Astrocyte of the cerebellum (primary cell): Measurements from ENCODE around the gene THAP8.
A peak's percentile ranks its signal among the peaks of the same experiment; 100 is the strongest.

Source experiments
- DNase-seq: peaks from one replicate; pipeline ENCODE4 v3.0.0-alpha.2; 2011; ENCODE audit warnings: low read depth
- H3K4me3 ChIP-seq: 2 replicates; pipeline ENCODE4 v1.5.1; 2011; ENCODE audit warnings: mild to moderate bottlenecking, low read depth, low read length, moderate library complexity
- in situ Hi-C: cut with HindIII; loops from 2 replicates; pipeline ENCODE4 v1.10.0; 2017; ENCODE audit warnings: low sequenced_read_pairs
- TF ChIP-seq, protein P1 (sequence below): IDR thresholded peaks from 2 replicates; pipeline ENCODE4 v1.5.1; 2012; ENCODE audit warnings: low read length, low read depth, moderate library complexity, mild to moderate bottlenecking; ENCODE audit errors: missing control alignments

The THAP8 gene

DNA sequence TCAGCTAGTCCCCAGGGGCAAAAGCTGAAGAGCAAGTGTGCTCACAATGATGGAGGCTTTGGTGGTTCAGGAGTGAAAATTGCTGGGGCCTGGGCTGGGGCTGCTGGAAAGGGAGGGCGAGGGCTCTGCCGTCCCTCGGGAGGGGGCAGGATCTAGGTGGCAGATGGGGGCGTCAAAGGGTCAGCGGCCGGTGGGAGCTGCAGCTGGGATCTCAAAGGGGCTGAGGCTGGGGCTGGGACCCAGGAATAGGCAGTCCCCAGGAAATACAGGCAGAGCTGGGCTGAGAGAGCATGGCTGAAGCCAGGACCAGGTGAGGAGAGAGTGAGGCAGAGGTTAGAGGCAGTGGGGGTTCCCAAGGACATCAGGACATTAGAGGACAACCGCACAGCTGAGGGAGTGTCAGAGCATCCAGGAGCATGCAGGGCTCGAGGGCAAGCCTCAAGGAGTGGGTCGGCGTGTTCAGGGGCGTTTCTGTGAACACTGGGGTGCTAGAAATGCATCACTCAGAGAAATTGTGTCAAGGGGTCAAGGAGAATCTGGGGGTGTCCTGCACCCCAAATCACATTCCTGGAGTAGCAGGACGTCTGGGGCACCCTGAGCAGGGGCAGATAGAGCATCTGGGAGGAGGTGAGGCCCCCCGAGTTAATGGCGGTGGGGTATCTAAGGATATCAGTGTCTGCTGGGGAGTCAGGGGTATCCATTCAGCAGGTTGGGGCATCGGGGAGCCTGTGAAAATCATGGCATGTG, 44.3 kb downstream of the THAP8 start:
- TF ChIP-seq, protein P1, sequence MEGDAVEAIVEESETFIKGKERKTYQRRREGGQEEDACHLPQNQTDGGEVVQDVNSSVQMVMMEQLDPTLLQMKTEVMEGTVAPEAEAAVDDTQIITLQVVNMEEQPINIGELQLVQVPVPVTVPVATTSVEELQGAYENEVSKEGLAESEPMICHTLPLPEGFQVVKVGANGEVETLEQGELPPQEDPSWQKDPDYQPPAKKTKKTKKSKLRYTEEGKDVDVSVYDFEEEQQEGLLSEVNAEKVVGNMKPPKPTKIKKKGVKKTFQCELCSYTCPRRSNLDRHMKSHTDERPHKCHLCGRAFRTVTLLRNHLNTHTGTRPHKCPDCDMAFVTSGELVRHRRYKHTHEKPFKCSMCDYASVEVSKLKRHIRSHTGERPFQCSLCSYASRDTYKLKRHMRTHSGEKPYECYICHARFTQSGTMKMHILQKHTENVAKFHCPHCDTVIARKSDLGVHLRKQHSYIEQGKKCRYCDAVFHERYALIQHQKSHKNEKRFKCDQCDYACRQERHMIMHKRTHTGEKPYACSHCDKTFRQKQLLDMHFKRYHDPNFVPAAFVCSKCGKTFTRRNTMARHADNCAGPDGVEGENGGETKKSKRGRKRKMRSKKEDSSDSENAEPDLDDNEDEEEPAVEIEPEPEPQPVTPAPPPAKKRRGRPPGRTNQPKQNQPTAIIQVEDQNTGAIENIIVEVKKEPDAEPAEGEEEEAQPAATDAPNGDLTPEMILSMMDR, result no peak
- H3K4me3 ChIP-seq, result peak overlapping the region; percentile 33
- no peak for DNase-seq
- in situ Hi-C loops, result loop anchor here (5.0 kb wide), 1 partner anchor 173 kb away; no protein-coding TSS in a partner anchor

DNA sequence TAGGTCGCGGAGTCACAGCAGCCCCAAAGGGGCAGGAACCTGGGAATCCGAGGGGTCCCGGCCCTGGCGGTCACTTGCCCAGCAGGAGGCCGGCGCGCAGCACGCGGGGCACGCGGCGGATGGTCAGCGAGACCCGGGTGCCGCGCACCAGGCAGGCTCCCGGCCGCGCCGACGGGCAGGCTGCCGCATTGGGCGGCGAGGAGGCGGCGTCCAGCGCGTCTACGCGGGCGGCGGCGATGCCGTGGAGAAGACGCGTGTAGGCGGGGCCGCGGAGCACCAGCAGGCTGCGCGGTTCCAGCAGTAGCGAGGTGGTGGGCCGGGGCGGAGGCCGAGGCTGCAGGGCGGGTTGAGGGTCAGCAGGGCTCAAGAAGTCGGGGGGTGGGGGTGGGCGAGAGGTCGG, 44.9 kb downstream of the THAP8 start:
- in situ Hi-C loops, result loop anchor here (5.0 kb wide), 1 partner anchor 172 kb away; no protein-coding TSS in a partner anchor
- TF ChIP-seq, protein P1, result no peak
- DNase-seq, result no peak
- H3K4me3 ChIP-seq, result peak overlapping the region; percentile 33

DNA sequence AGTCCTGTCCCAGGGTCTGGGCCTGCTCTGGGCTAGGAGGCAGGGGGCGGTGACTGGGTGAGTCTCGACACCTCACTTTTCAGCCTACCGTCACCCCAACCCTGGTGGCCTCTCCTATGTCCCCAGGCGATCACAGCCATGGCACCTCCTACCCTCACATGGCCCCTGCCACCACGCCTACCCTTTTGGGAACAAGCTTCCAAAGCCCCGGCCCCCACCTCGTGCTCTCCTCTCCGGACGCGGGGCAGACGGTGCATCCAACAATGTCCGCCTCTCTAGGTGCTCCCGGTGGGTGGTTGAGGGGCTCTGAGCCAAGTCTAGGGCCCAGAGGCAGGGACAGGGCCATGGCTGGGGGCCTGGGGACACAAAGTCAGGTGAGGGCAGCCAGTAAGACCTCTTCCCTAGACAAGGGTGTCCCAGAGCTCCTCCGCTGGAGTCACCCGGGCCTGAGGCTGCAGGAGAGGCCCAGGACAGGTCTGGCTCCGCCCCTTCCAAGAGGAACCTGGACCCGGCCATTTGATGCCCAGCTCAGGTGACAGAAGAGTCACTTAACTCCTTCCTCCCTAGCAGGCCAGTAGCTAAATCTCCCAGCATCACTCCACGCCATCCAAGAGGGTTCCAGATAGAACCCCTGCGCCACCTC, 45.6 kb downstream of the THAP8 start, which contains the start of gene SYNE4:
SYNE4 (minus strand) TSS at position 478 of the 643 bp plus-strand sequence; CDS start at position 346, 132 bp downstream.
- DNase-seq, result no peak
- in situ Hi-C loops, result loop anchor here (5.0 kb wide), 1 partner anchor 171 kb away; no protein-coding TSS in a partner anchor
- H3K4me3 ChIP-seq, result peak within 1 kb of the TSS; percentile 33
- TF ChIP-seq, protein P1, result no peak

DNA sequence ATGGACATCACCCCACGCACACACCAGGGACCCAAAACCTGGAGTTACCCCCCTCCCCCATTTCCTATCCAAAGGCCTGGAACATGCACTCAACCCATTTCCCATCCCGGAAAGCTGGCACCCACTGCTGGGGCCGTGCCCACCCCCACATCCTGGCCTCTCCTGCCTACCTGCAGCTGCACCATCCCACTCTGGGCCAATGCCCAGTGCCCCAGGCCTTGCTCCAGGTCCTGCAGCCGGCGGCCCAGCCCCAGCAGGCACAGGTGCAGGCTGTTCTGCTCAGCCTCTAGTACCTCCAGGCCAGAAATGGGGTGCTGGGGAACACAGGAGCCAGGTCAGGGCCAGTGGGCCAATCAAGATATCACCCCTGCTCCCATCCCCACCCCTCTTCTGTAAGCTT, 47.1 kb downstream of the THAP8 start:
- in situ Hi-C loops, result loop anchor here (5.0 kb wide), 1 partner anchor 170 kb away; no protein-coding TSS in a partner anchor
- no peak overlapping the region for H3K4me3 ChIP-seq
- TF ChIP-seq, protein P1, result no peak
- DNase-seq, result no peak

DNA sequence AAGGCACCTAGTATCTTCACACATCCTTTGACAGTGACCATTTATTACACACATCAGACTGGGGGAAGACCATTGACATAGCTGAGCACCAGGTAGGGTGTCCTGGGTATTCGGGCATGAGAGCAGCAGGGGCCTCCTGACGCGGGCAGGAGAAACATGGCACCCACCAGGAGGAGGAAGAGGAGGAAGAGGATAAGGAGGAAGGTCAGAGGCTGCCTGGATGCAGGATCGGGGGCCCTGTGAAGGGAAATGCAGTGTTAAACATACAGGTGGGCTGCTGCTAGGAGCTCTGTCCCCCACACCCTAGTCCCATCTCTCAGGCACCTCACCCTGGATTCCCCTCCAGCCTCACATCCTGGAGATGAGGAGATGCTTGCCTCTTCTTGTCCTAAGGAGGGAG, 50.8 kb downstream of the THAP8 start:
- DNase-seq, result no peak
- H3K4me3 ChIP-seq, result no peak overlapping the region
- in situ Hi-C loops, result no loop called here
- TF ChIP-seq, protein P1, result no peak

DNA sequence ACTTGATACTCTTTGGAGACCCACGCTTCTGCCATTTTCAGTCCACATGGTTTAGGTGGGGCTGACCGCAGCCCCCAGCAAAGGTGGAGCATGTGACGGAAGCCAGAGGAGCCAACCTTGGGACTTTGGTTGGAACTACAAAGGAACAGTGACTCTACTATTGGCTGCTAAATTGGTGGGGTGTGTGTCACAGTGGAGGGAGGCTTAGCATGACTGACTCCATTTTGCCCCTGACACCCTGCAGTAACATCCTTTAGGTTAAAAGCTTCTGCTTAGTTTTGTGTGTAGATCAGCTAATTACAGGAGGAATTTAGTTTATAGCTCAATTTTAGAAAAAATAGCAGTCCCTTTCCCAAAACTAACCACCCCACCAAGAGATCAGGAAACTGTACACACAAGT, 52.5 kb downstream of the THAP8 start:
- in situ Hi-C loops, result no loop called here
- TF ChIP-seq, protein P1, result no peak
- DNase-seq, result no peak
- no peak overlapping the region for H3K4me3 ChIP-seq
